Transverse colon (tissue), 4 donors: ENCODE measurements around the gene ACSS2. TPM values are rescaled to one million over a fixed set of nuclear protein-coding genes. Genes with fewer than 3 reads are reported as not detected.

ENCODE experiments used
- DNase-seq: peaks from one replicate; pipeline ENCODE4 v3.0.0-alpha.2; 2019
- H3K27ac ChIP-seq, 4 donors: fragments of 200-600 bp; sonication (generic); 2 replicates each; pipeline ENCODE4 v1.5.1; 2016 to 2018; ENCODE audit warnings: inconsistent platforms in 4 of 4
- H3K27me3 ChIP-seq: fragments of 200-600 bp; sonication (generic); 2 replicates; pipeline ENCODE4 v1.5.1; 2017; ENCODE audit warnings: inconsistent platforms
- H3K36me3 ChIP-seq, 4 donors: fragments of 200-600 bp; sonication (generic); 2 replicates each; pipeline ENCODE4 v1.5.1; 2017 to 2019; ENCODE audit warnings: inconsistent platforms in 4 of 4
- H3K4me1 ChIP-seq, 4 donors: fragments of 200-600 bp; sonication (generic); 2 replicates each; pipeline ENCODE4 v1.5.1; 2017 to 2020; ENCODE audit warnings: inconsistent platforms in 4 of 4
- H3K4me3 ChIP-seq, 4 donors: fragments of 200-600 bp; sonication (generic); 1 replicate in 1 of 4; 2 replicates in 3 of 4; pipeline versions ENCODE4 v1.5.1 to v1.6.1; 2017 to 2019; ENCODE audit warnings: inconsistent platforms in 4 of 4
- H3K9me3 ChIP-seq, 2 donors: fragments of 200-600 bp; sonication (generic); 2 replicates each; pipeline ENCODE4 v1.5.1; 2017 to 2019; ENCODE audit warnings: inconsistent platforms in 2 of 2
- EP300 ChIP-seq: sonication (generic); formaldehyde crosslinking; IDR thresholded peaks from one replicate; pipeline ENCODE4 v1.6.1; 2017; ENCODE audit warnings: antibody characterized with exemption, low read depth
- POLR2A ChIP-seq: fragments of 450-650 bp; IDR thresholded peaks from one replicate; pipeline ENCODE4 v1.6.1; 2016; ENCODE audit warnings: antibody characterized with exemption, mild to moderate bottlenecking, moderate library complexity
- POLR2AphosphoS5 ChIP-seq, 3 donors: sonication (generic); formaldehyde crosslinking; IDR thresholded peaks; one replicate each; pipeline ENCODE4 v1.6.1; 2016; ENCODE audit warnings: antibody characterized with exemption in 3 of 3
- WGBS, 2 donors: methylation state at CpG; one replicate each; pipeline ENCODE4 v1.1.5; 2018; ENCODE audit warnings: low coverage in 1 of 2; 5-methylcytosine and 5-hydroxymethylcytosine counted together
- in situ Hi-C, 4 donors: fragments of 200-750 bp; cut with MboI; loops; one replicate each; pipeline versions ENCODE4 v1.15.0 to v1.15.1; 2017; ENCODE audit warnings: low sequenced_read_pairs in 3 of 4, low pct_ligation_motif_present in 1 of 4, low pct_unique_long_range_greater_than_20kb in 1 of 4
- intact Hi-C: fragments of 100-400 bp; cut with DNase I; formaldehyde crosslinking; loops from one replicate; pipeline ENCODE4 v1.15.1; 2023; ENCODE audit warnings: low total_unique reads
- total RNA-seq, 4 donors: library from RNA; depleted of rRNA; stranded (reverse); fragments of >200 nt; gene quantifications; one replicate each; pipeline ENCODE4 v1.1.0, GENCODE V29; 2016
- TF ChIP-seq, protein P1 (sequence below), 5 experiments: fragments of 200-600 bp in 3 of 5; fragments of 450-650 bp in 2 of 5; sonication (generic) in 3 of 5; IDR thresholded peaks; 1 replicate in 2 of 5; 2 replicates in 3 of 5; pipeline ENCODE4 v1.5.1; 2016 to 2017; ENCODE audit warnings: antibody characterized with exemption in 5 of 5, inconsistent platforms in 3 of 5, mild to moderate bottlenecking in 2 of 5, moderate library complexity in 1 of 5

ACSS2 gene, protein sequence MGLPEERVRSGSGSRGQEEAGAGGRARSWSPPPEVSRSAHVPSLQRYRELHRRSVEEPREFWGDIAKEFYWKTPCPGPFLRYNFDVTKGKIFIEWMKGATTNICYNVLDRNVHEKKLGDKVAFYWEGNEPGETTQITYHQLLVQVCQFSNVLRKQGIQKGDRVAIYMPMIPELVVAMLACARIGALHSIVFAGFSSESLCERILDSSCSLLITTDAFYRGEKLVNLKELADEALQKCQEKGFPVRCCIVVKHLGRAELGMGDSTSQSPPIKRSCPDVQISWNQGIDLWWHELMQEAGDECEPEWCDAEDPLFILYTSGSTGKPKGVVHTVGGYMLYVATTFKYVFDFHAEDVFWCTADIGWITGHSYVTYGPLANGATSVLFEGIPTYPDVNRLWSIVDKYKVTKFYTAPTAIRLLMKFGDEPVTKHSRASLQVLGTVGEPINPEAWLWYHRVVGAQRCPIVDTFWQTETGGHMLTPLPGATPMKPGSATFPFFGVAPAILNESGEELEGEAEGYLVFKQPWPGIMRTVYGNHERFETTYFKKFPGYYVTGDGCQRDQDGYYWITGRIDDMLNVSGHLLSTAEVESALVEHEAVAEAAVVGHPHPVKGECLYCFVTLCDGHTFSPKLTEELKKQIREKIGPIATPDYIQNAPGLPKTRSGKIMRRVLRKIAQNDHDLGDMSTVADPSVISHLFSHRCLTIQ
- 100 to 1,000 TPM; 257 to 393 (median 359) TPM for total RNA-seq

DNA sequence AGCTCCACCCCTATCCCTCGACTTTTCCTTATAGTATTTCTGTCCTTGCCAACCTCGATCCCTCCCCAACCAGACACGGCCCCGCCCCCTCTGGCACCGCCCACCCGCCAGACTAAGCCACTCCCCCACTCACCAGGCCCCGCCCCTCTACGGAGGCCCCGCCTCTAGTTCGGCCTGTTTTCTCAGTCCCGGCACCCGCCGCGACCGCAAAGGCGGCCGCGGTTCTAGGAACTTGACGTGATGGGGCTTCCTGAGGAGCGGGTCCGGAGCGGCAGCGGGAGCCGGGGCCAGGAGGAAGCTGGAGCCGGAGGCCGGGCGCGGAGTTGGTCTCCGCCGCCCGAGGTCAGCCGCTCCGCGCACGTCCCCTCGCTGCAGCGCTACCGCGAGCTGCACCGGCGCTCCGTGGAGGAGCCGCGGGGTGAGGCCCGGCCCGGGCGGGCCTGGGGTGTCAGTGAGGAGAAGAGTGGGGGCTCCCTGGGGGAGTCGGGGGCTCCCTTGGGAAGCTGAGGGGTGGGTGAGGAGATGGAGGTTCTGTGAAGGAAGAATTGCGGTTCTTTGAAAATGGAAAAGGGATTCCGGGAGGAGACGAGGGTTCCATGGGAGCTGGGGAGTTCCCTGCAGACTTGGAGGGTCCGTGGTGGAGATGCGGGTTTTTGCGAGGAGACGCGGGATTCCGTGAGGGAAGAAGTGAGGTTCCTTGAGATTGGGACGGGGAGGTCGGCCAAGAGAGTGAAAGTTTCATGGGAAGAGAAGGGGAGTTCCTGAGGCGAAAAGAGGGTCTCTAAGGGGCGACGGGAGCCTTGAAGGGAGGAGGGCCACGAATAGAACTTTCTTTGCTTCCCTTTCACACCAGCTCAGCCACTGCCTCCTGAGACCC lies at the start of gene ACSS2:
Gene ACSS2 (plus strand): TSS at position 207 of the 877 bp plus-strand sequence. CDS start 34 bp downstream, at position 241.
- intact Hi-C loops: no loop called here
- peak; percentile 93 for TF ChIP-seq POLR2A
- peak; percentile 90 to 93 (median 91) for TF ChIP-seq POLR2AphosphoS5 (IDR thresholded peaks at IDR 0.05)
- no peak for TF ChIP-seq EP300
- WGBS, 2 donors: 1 to 17% methylated on average over 6 to 58 of the region's 63 CpGs
- Histone ChIP-seq H3K27ac (peak within 1 kb of the TSS; percentile 89 to 97 (median 94)), H3K4me3 (peak within 1 kb of the TSS; percentile 62 to 98 (median 84)), H3K27me3 (no peaks in the 10 kb centered on the region), H3K9me3 (no peaks in the 10 kb centered on the region), H3K4me1 (peaks cover 16 to 76% (median 57%) of the 10 kb centered on the region in 4 donors), H3K36me3 (no peaks in the 10 kb centered on the region)
- DNase-seq: no peak
- in situ Hi-C loops: no loop called here

DNA sequence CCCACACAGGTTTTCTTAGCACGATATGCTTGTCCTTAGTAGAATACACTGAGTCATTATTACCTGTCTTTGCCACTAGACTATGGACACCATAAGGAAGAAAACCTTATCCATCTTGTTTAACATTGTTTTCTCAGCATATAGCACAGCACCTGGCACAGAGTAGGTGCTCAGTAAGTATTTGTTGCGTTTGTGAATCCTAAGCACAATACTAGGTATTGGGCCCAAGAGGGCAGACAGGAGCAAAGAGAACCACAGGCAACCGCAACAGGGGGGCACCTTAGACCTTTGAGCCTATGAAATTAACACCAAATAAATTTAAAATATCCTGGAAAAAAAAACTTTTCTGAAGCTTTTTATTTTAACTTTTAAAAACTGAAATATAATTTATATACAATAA lies 47.2 kb upstream of the ACSS2 start:
- H3K36me3 ChIP-seq: no peaks in the 10 kb centered on the region
- no peaks in the 10 kb centered on the region for H3K9me3 ChIP-seq
- no peak for DNase-seq
- no peak overlapping the region for H3K27ac ChIP-seq
- in situ Hi-C loops: loop anchor here in 2 of 4 donors (25.0 kb wide), 3 partner anchors 258 to 433 kb away; partner anchors contain the start of gene TRPC4AP (in 1 of the 2)
- no peak for TF ChIP-seq EP300
- H3K4me3 ChIP-seq: no peak overlapping the region
- H3K27me3 ChIP-seq: no peaks in the 10 kb centered on the region
- H3K4me1 ChIP-seq: peaks cover 0 to 11% (median 7%) of the 10 kb centered on the region in 4 donors
- intact Hi-C loops: no loop called here
- 71 to 79% methylated on average over 3 of the region's 3 CpGs for WGBS, 2 donors

- Histone ChIP-seq H3K9me3 (no peaks in the 10 kb centered on the region), H3K27me3 (no peaks in the 10 kb centered on the region), H3K4me1 (peaks cover 0 to 3% (median 1%) of the 10 kb centered on the region in 4 donors), H3K27ac (no peak overlapping the region), H3K4me3 (no peak overlapping the region), H3K36me3 (no peaks in the 10 kb centered on the region)
- intact Hi-C loops: no loop called here
- in situ Hi-C loops: loop anchor here in 2 of 4 donors (25.0 kb wide), 3 partner anchors 255 to 430 kb away; partner anchors contain the start of gene TRPC4AP (in 1 of the 2)
- 55 to 75% methylated on average over 2 to 5 of the region's 5 CpGs for WGBS, 2 donors
- TF ChIP-seq, protein P1, sequence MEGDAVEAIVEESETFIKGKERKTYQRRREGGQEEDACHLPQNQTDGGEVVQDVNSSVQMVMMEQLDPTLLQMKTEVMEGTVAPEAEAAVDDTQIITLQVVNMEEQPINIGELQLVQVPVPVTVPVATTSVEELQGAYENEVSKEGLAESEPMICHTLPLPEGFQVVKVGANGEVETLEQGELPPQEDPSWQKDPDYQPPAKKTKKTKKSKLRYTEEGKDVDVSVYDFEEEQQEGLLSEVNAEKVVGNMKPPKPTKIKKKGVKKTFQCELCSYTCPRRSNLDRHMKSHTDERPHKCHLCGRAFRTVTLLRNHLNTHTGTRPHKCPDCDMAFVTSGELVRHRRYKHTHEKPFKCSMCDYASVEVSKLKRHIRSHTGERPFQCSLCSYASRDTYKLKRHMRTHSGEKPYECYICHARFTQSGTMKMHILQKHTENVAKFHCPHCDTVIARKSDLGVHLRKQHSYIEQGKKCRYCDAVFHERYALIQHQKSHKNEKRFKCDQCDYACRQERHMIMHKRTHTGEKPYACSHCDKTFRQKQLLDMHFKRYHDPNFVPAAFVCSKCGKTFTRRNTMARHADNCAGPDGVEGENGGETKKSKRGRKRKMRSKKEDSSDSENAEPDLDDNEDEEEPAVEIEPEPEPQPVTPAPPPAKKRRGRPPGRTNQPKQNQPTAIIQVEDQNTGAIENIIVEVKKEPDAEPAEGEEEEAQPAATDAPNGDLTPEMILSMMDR (IDR thresholded peaks at IDR 0.05): no peak
- TF ChIP-seq POLR2AphosphoS5 (IDR thresholded peaks at IDR 0.05): no peak
- no peak for TF ChIP-seq EP300
- no peak for TF ChIP-seq POLR2A
- no peak for DNase-seq
Measured at GRCh38 chr20:34831936-34832335, 44.5 kb upstream of the ACSS2 start.

DNA sequence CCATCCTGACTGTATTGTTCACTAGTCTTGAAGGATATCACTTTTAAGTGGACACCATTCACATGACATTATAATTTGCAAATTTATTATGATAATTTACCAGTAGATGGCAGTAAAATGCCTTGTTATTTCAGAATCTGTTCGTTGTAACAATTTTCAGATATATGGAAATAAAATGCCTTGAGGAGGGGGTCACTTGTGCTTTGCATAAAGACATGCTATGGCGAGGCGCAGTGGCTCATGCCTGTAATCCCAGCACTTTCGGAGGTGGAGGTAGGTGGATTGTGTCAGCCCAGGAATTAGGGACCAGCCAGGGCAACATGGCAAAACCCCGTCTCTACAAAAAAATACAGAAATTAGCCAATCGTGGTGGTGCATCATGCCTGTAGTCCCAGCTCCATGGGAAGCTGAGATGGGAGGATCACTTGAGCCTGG lies 41.9 kb upstream of the ACSS2 start:
- Histone ChIP-seq H3K27ac (no peak overlapping the region), H3K9me3 (no peaks in the 10 kb centered on the region), H3K4me1 (peaks cover 0 to 3% (median 1%) of the 10 kb centered on the region in 4 donors), H3K36me3 (no peaks in the 10 kb centered on the region), H3K27me3 (no peaks in the 10 kb centered on the region), H3K4me3 (no peak overlapping the region)
- WGBS, 2 donors: 13 to 19% methylated on average over 5 to 6 of the region's 6 CpGs
- no peak for DNase-seq
- TF ChIP-seq POLR2A: no peak
- TF ChIP-seq, protein P1 (IDR thresholded peaks at IDR 0.05): peak; percentile 34 to 57 (median 44)
- in situ Hi-C loops (loop anchor here in 2 of 4 donors (25.0 kb wide), 3 partner anchors 253 to 428 kb away; partner anchors contain the start of gene TRPC4AP (in 1 of the 2)), intact Hi-C loops (no loop called here)
